HG02678 (cell line): Measurements from ENCODE around the gene CRLF3.
"Not testable (repeated sequence)": the region's sequence is repeated elsewhere in the genome, so short reads cannot be mapped to it uniquely, and the experiment has no call there.

Experiments
- ATAC-seq: cut with Tn5 transposase; IDR thresholded peaks from one replicate; pipeline ENCODE4 v1.9.1; 2021; ENCODE audit warnings: mild to moderate bottlenecking, moderate library complexity; ENCODE audit not compliant: unreplicated experiment

CRLF3 gene

DNA sequence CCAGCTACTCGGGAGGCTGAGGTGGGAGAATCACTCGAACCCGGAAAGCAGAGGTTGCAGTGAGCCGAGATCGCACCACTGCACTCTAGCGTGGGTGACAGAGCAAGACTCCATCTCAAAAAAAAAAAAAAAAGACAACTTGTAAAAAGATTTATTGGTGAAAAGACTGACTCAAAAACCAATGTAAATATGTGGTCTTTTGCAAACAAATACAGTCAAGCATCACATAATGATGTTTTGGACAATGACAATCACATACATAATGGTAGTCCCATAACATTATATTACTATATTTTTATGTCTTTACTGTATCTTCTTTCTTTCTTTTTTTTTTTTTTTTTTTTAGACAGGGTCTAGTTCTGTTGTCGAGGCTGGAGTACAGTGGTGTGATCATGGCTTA is 8.3 kb downstream of the CRLF3 start:
- no peak for ATAC-seq

DNA sequence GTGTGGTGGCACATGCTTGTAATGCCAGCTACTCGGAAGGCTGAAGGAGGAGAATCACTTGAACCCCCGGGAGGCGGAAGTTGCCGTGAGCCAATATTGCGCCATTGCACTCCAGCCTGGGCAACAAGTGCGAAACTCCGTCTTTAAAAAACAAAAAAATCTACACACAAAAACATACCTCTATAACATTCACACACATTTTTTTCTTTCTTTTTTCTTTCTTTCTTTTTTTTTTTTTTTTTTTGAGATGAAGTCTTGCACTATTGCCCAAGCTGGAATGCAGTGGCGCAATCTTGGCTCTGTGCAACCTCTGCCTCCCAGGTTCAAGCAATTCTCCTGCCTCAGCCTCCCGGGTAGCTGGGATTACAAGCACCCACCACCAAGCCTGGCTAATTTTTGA is 9.6 kb downstream of the CRLF3 start:
- ATAC-seq, result not testable (repeated sequence)

DNA sequence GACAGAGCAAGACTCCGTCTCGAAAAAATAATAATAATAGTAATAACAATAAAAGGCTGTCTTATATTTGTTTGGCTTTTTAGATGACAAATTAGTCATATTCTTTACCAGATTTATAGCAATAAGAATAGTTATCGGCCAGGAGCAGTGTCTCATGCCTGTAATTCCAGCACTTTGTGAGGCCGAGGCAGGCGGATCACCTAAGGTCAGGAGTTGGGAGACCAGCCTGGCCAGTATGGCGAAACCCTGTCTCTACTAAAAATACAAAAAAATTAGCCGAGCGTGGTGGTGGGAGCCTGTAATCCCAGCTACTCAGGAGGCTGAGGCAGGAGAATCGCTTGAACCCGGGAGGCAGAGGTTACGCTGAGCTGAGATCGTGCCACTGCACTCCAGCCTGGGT is 10.3 kb downstream of the CRLF3 start:
- ATAC-seq, result not testable (repeated sequence)

DNA sequence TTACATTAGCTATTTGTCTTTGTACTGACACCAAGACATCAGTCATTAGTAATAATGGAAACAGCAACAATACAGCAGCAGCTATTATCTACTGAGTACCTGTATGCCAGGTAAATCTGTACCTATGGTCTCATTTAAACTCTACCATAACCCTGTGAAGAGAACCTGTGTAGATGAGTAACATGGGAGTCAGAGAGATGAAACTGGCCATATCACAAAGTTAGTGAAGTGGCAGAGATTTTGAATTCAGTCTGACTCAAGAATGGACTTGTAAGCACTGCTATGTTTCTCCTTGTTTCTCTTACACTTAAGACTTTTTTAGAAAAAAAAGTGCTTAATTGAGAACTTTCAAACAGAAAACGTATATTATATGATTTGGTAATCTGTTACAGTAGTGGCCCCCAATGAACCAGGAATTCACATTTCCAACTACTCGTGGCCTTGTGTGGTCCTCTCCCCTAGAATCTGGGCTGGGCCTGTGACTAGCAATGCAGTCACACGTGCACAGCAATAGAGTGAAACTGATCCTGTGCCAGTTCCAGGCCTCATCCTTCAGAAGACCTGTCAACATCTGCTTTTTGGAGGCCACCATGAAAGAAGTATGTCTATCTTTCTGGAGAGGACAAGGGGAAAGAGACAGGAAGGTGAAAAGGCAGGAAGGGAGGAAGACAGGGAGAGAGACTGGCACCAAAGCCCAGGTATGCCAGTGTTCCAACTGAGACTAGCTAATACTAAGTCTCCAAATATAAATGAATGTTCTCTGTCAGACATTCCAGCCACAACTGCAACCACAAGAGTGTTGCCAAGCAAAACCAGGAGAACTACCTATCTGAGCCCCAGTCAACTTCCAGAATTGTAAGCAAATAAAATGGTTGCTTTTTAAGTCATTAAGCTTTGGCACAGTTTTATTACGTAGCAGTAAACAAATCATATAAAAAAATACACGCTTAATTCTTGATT is 12.0 kb downstream of the CRLF3 start:
- no peak for ATAC-seq

GRCh38 chr17:30809867-30810266 is 14.6 kb downstream of the CRLF3 start:
- no peak for ATAC-seq

DNA sequence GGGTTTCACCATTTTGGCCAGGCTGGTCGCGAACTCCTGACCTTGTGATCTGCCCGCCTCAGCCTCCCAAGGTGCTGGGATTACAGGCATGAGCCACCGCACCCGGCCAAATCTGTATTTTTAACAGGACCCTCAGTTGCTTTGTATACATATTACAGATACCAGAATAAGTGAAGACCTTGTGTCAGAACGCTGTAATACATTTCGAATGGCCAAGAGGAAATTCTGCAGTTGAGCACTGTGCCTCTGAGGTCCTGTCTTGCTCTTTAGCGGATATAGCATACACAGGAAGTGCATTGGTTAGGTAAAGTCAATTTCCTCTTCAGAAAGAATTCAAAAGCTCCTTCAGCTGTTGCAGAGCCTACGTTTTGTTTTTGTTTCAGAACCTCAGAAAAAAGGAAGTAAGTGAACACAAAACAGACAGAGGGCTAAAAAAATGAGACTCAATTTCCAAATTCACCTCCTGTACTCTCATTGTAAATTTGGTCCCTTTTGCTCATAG is 15.7 kb downstream of the CRLF3 start:
- peak; percentile 90 for ATAC-seq

GRCh38 chr17:30807896-30808295 is 16.6 kb downstream of the CRLF3 start:
- no peak for ATAC-seq

DNA sequence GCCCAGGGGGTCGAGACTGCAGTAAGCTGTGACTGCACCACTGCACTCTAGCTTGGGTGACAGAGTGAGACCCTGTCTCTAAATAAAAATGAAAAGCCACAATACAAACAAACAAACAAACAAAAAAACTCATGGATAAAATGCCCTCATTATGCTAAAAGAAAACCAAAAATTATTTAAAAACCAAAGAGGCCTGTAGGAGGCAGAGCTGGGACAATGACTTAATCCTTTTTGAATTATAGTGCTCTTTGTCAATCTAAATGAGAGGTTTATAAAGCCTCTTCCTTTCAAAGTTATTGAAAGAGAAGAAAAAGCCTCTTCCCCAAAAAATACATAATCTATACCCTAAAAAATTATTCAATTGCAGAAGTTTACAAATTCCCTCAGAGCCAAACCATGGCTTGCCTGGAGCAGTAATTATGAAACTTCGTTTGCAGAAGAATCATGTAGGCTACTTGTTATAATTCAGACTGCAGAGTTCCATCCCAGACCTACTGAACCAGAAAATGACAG is 18.5 kb downstream of the CRLF3 start:
- no peak for ATAC-seq

DNA sequence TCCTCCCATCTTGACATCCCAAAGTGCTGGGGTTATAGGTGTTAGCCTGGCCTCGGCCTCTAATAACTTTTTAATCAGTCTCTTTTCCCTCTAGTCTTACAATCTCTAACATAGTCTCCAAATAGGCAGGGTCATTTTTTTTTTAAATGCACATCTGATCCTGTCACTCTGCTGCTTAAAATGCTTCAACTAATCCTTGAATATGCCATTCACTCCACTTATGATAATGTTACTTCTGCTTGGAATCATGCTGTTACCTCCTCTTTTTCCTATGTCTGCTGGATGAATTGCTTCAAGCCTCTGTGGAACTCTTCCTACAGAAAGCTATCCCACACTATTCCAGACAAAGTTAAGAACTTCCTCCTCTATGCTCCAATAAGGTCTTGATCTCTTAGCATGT is 22.8 kb downstream of the CRLF3 start:
- ATAC-seq, result no peak

DNA sequence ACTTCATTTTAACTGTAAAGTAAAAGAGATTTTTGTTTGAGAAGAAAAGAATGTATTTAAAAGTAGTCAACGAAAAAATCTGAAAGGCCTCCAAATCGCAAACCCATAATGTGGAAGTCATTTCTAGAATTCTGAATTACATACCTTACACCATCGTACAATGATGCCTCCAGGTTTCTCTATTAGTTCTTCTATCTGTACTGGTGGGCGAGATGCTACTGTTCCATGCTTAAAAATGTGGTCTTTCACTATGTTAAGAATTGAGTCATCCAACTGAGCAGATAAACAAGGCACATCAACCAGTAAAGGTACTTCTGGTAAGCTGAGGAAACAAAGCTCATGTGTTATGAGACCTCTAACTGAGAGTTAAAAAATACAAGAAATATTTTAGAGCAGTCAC is 28.5 kb downstream of the CRLF3 start:
- ATAC-seq, result no peak

GRCh38 chr17:30794372-30794771 is 30.1 kb downstream of the CRLF3 start:
- no peak for ATAC-seq

DNA sequence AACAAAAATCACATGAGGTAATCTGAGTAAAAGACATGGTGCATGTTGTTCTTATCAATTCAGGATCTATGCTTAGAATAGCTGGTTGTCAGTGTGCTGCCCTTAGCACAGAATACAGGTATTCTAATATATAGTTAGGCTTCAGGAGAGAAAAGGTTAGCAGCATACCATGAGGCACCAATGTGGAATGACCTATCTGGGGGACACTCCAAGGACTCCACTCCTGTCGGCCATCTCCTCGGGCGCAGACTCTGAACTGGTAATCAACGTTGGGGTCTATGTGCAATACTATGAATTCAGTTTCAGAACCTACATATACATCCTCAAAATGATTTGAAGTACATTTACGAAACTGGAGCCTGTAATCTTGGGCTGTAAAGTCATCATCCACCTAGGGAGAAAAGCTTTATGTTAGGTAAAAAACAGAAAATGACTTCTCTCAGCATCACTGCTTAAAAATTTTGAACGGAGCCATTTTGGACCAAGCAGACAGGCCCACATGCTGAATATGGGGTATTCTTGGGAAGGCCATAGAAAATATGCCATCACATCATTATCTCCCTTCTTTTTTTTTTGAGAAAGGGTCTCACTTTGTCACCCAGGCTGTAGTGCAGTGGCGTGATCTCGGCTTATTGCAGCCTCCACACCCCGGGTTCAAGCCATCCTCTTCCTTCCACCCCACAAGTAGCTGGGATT is 31.1 kb downstream of the CRLF3 start:
- ATAC-seq, result no peak

- no peak for ATAC-seq
Measured at GRCh38 chr17:30790279-30790678, 34.2 kb downstream of the CRLF3 start.

- ATAC-seq, result no peak
Measured at GRCh38 chr17:30788918-30789317, 35.6 kb downstream of the CRLF3 start.

DNA sequence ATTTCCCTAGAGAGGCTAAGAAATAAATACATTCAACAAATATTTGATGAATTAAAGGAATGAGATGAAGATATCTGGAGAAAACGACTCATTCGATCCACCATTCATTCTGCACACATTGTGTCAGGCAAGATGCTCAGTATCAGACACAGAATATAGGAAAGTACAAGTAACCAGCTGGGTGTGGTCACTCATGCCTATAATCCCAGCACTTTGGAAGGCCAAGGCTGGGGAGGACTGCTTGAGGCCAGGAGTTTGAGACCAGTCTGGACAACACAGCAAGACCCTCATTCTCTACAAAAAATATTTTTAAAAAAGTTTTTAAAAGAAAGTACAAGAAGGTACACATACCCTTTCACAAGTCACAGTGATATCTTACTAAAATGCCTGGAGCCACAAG is 42.3 kb downstream of the CRLF3 start:
- ATAC-seq, result no peak

DNA sequence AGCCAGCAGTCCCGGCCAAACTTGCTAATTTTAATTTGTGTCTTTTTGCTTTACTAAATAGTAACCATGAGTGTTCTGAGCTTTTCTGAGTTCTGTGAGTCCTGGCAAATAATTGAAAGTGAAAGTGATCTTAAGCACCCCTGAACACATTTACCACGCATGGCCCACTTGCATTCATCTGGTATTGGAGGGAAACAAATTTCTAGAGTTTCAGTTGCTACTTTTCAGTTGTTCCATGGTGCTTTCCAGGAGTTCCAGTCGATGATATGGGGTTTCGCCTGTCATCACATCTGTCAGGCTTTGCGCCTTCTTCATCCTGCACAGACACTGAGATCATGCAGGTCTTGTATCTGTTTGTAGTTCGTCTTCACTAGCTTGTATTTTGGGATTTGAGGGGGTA is 44.1 kb downstream of the CRLF3 start:
- no peak for ATAC-seq

GRCh38 chr17:30768771-30769170 is 55.7 kb downstream of the CRLF3 start:
- not testable (repeated sequence) for ATAC-seq

DNA sequence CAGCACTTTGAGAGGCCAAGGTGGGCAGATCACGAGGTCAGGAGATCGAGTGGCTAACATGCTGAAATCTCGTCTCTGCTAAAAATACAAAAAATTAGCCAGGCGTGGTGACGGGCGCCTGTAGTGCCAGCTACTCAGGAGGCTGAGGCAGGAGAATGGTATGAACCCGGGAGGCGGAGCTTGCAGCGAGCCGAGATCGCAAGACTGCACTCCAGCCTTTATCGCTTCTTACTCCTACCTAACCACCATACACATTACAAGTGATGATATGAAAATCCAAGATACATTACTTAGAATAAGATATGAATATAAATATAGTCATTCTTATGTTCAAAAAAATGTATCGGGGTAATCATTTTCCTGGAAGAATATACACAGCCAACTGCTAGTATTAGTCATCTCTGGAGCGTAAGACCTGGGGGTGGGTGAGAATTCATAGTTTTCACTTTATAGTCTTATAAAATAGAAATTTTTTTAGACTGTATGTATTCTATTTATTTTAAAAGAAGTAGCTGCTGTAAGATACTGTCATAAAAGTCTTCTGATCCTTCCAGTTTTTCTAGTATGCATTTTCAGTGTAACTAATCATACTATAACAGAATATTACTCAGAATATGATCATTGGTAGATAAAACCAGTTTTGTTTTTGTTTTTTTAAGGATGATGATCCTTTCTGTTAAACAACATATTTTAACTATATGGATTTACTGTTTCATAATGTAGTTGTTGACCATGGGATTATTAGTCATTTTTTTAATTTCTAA is 56.7 kb downstream of the CRLF3 start:
- not testable (repeated sequence) for ATAC-seq

GRCh38 chr17:30761060-30761459 is 63.4 kb downstream of the CRLF3 start:
- ATAC-seq, result no peak

- not testable (repeated sequence) for ATAC-seq
Measured at GRCh38 chr17:30753291-30753690, 71.2 kb downstream of the CRLF3 start.

GRCh38 chr17:30750982-30751381 is 73.5 kb downstream of the CRLF3 start:
- not testable (repeated sequence) for ATAC-seq
